NCI-H345 treated with DMSO at 0.1 percent for 48 hours (cell line): Measurements from ENCODE around the gene UQCRC1.

ENCODE experiments used
- DNase-seq: peaks from one replicate; lab custom pipeline; 2025; ENCODE audit not compliant: unreplicated experiment; lab: John Stamatoyannopoulos, UW

The UQCRC1 gene

GRCh38 chr3:48633743-48634142 is 24.3 kb upstream of the UQCRC1 start:
- DNase-seq: no peak

GRCh38 chr3:48633256-48633655 is 23.8 kb upstream of the UQCRC1 start:
- DNase-seq: no peak

- DNase-seq: no peak
These were observed 22.3 kb upstream of the UQCRC1 start for GRCh38 chr3:48631516-48632448.

GRCh38 chr3:48630833-48631232 is 21.4 kb upstream of the UQCRC1 start:
- no peak for DNase-seq

DNA sequence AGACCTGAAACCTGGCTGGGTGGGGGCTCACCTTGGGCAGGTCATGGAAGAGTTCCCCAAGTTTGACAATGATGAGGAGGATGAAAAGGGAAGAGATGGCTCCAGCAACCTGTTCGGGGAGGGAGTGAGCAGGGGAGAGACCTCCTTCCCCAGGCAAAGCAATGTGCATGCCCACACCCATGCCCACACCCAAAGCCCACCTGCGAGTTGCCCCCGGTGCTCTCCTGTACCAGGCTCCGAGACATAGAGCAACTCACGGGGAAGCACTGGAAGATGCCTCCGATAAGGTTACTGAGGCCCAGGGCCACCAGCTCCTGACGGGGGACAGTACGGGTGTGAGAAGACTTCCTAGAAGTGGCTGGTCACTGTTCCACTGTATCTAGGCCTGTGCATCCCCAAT is 21.0 kb upstream of the UQCRC1 start:
- DNase-seq: no peak

DNA sequence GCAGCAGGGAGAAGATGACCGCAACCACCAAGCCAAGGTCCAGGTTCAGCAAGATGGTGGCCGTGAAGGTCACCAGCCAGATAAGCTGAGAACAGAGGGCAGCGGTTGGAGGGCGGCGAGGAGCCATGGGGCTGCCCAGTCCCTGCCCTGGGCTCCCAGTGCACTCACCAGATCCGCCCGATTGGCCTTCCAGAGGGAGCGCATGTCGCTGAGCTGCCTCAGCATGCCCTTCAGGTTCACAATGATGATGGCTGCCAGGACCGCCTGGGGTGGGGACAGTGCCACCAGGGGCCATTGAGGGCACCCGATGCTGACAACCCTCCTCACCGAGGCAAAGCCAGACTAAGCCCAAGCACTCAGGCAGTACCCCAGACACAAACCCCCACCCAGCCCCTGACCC is 20.4 kb upstream of the UQCRC1 start:
- DNase-seq: no peak

- DNase-seq: no peak
These were observed 19.0 kb upstream of the UQCRC1 start for GRCh38 chr3:48628277-48629017.

DNA sequence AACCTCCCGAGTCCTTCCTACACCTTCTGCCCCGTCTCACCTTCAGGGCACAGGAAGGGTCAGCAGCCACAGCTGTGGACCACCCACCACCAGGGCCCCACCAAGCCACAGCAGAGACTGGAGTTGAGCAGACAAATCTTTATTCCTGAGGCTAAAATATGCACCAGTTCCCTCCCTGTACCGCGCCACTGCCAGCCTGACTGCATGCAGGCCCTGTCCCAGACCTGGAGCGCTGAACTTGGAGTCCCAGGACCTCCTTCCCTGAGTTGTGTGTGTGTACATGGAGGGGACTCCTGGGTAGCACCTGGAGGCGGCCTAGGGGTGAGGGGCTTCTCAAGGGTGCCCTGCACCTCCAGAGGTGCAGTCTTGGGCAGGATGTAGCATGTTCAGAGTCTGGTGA is 16.2 kb upstream of the UQCRC1 start:
- DNase-seq: no peak

- no peak for DNase-seq
These were observed 15.3 kb upstream of the UQCRC1 start for GRCh38 chr3:48624767-48625166.

DNA sequence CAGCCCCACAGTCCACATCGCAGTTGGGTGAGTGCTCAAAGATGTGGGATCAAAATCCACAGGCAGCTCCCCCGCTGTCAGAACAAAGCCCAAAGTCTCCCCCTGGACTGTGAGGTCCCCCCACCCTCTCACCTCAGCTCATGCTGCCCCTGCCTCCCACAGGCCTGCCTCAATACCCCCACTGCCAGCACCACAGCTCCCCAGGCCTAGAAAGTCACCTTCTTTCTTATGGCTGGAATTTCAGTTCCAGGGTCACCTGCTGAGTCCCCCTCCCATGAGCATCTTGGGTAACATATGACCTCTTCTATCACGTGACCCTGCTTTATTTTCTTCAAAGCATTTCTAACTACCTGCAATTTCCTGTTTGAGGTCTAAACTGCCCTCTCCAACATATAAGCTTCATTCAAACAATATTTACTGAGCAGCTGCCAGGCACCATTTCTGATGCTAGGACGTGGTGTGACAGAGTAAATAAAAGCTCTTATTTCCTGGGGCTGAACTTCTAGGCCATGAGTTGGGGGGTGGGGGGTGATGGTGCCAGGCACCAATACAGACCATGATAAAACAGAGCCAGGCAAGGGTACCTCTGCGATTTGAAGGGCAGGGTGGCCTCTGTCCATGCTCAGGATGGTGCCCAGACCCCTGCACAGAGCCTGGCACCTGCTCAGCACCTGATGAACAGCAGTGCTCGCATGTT is 14.6 kb upstream of the UQCRC1 start:
- peak; percentile 42 for DNase-seq

DNA sequence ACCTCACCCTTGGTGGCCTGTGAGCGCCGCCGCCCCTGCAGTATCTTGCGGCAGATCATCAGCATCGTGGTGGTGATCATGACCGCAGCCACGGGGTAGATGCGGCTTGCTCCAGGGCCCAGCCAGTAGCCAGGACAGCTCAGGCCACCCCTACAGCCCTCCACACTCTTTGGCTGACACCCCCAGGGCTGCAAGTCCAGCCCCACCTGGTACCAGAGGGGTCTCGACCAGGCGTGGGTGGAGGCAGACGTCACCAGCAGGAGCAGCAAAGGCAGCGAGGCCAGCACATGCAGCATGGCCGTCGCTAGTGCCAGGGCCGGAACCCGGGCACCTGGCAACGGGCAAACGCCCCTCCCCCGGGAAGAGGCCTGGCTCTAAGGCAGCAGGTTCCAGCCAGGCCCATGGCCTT is 12.0 kb upstream of the UQCRC1 start, which contains the start of gene TMEM89:
TSS of gene TMEM89 (minus strand) at position 309 of the 409 bp plus-strand sequence. CDS start at position 296, 13 bp downstream.
- DNase-seq: no peak

GRCh38 chr3:48619541-48620524 is 10.4 kb upstream of the UQCRC1 start:
- no peak for DNase-seq

- DNase-seq: no peak
These were observed 8.1 kb upstream of the UQCRC1 start for GRCh38 chr3:48617559-48617958.

- DNase-seq: no peak
These were observed 4.6 kb upstream of the UQCRC1 start for GRCh38 chr3:48614044-48614443.

DNA sequence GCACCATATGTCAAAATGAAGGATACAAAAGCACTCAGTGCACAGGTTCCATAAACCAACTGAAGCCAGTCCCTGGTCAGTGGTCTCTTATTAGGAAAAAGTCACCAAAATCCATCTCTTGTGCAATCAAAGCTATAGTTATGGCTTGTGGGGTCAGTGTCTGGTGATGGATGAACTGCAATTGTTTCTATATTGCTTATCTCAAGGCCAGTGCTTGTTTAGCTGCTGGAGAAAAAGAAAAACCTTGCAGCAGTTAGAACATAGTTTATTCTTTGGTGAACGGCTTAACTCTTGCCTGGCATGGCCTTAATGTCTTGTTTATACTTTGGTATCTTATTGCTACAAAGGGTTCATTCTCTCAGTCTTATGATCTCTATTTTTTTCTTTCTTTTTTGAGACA is 2.9 kb upstream of the UQCRC1 start:
- no peak for DNase-seq

DNA sequence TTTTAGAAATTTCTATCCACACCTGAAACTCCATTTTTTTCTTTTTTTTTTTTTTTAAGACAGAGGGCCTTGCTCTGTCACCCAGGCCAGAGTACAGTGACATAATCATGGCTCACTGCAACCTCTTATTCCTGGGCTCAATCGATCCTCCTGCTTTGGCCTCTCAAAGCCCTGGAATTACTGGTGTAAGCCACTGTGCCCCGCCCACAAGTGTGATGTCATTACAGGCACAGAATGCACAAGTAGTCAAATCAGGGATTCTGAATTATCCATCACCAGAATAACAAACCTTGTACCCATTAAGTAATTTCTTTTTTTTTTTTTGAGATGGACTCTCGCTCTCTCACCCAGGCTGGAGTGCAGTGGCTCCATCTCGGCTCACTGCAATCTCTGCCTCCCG is 1.9 kb downstream of the UQCRC1 start:
- DNase-seq: no peak

DNA sequence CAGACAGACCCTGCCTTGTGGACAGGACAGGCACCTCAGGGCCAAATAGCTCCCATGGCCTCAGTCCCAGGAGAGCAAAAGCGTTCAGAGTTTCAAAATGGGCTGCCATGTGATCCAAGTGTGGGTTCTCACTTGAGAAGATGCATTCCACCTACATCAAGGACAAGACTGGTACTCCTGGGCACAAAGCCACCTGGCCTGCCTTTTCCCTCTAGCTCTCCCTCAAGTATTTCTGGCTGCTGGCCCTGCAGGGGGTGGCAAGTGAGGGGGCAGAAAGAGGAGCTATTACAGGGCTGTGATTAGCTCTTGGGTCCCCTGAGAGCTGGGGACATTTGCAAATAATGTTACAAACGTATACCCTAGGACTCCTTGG is 7.8 kb downstream of the UQCRC1 start:
- DNase-seq: no peak

DNA sequence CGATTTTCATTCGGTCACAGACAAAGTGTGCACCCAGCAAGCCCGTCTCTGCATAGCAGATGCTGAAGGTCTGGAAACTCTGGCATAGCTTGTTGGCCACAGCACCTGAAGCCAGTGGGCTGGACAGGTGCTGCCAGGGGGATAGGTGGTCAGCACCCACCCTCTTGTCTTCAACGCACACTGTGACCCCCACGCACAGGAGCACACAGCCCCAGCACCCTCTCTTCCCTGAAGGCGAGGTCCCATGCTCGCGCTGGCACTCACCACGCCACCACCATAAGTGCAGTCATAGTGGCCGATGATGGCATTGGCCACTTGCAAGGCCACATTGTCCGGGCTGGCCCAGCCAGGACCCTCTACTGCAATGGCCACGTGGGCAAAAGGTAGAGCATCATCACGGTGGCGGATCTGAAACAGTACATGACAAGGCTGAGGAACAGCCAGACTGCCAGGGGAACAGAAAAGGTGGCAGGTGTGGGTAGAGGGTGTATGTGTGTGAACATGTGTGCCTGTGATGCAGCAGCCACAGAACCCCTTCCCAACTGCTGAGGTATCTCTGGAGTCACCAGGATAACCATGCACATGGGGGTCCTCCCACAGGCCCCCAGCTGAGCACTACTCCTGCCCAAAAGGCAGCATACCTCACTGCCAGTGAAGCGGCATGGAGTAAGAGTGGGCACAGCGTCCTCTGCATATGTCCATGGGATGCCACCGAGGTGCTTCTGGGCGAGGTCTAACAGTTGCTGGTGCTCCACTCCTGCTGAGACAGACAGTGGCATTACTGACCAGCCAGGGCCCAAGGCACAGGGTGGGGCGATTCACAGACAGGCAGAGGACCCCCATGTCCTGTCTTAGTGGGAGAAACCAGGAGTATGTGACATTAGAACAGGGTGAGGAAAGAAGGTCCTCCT is 8.5 kb downstream of the UQCRC1 start:
- no peak for DNase-seq

DNA sequence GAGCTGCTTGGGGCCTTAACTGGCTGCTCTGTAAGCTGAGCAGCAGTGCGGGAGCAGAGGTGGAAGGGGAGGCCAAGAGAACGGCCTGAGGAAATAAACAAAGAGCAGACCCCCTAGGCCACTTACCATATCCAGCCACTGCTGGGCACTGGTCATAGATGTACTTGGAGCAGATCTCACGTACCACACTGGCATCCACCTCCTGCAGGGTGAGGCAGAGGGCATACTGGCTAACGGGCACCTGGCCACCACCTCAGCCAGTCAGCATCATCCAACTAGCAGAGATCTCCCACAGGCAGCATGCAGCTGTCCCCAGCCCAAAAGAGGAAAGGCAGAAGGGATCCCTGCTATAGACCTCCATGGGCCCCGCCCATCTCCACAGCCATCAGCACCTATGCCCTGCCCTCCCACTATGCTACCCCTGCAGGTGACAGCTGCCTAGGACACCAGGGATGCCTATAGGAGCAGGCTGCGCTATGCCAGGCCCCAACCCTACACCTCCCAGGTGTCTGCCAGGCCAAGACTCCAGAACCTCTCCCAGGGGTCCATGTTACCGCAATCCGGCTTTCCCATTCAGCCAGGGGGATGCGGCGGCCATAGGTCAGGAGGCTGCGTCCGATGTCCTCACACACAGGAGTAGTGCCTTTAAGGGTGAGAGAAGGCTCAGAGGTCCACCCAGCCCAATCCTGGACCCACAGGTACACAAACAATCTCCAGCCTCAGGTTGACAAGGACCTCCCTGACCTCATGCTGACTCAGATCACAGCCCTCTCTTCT is 9.7 kb downstream of the UQCRC1 start:
- DNase-seq: no peak
